Sigmoid colon (tissue), 7 donors: ENCODE measurements around the gene CPEB1. TPM values are rescaled to one million over a fixed set of nuclear protein-coding genes. Genes with fewer than 3 reads are reported as not detected.

Experiments used
- DNase-seq: peaks from one replicate; pipeline ENCODE4 v3.0.0-alpha.2; 2019
- H3K27ac ChIP-seq, 4 donors: fragments of 200-600 bp; sonication (generic); one replicate each; pipeline ENCODE4 v1.5.1; 2016 to 2019; ENCODE audit warnings: mild to moderate bottlenecking in 1 of 4
- H3K27me3 ChIP-seq, 3 donors: fragments of 200-600 bp; sonication (generic); one replicate each; pipeline ENCODE4 v1.5.1; 2019; ENCODE audit warnings: mild to moderate bottlenecking in 1 of 3
- H3K36me3 ChIP-seq, 4 donors: fragments of 200-600 bp; sonication (generic); one replicate each; pipeline ENCODE4 v1.5.1; 2016 to 2019
- H3K4me1 ChIP-seq, 4 donors: fragments of 200-600 bp; sonication (generic); one replicate each; pipeline ENCODE4 v1.5.1; 2017 to 2019
- H3K4me3 ChIP-seq, 4 donors: fragments of 200-600 bp; sonication (generic); one replicate each; pipeline ENCODE4 v1.5.1; 2017 to 2019; ENCODE audit warnings: mild to moderate bottlenecking in 2 of 4, moderate library complexity in 1 of 4
- H3K9me3 ChIP-seq, 4 donors: fragments of 200-600 bp in 3 of 4; sonication (generic) in 3 of 4; one replicate each; pipeline versions ENCODE4 v1.5.1 to v1.6.1; 2013 to 2019
- EP300 ChIP-seq, 4 donors: sonication (generic); formaldehyde crosslinking; IDR thresholded peaks; one replicate each; pipeline ENCODE4 v1.6.1; 2017; ENCODE audit warnings: antibody characterized with exemption in 4 of 4
- POLR2A ChIP-seq, 2 donors: fragments of 450-650 bp; IDR thresholded peaks; one replicate each; pipeline ENCODE4 v1.6.1; 2016; ENCODE audit warnings: antibody characterized with exemption in 2 of 2, mild to moderate bottlenecking in 2 of 2, moderate library complexity in 2 of 2
- POLR2AphosphoS5 ChIP-seq, 4 donors: sonication (generic); formaldehyde crosslinking; IDR thresholded peaks; one replicate each; pipeline ENCODE4 v1.6.1; 2017; ENCODE audit warnings: antibody characterized with exemption in 4 of 4
- WGBS, 2 donors: extraction: QIAGEN DNeasy Blood & Tissue Kit; methylation state at CpG; one replicate each; pipeline ENCODE4 v1.1.7; 2013; 5-methylcytosine and 5-hydroxymethylcytosine counted together
- intact Hi-C: fragments of 100-400 bp; cut with DNase I; formaldehyde crosslinking; loops from one replicate; pipeline ENCODE4 v1.15.1; 2023
- polyA plus RNA-seq, 3 donors: library from polyadenylated mRNA; stranded (reverse); fragments of 200-250 nt; gene quantifications; one replicate each; pipeline ENCODE4 v1.2.3, GENCODE V29; 2013
- total RNA-seq, 4 donors: library from RNA; depleted of rRNA; stranded (reverse); fragments of >200 nt; gene quantifications; one replicate each; pipeline ENCODE4 v1.1.0, GENCODE V29; 2016
- TF ChIP-seq, protein P1 (sequence below), 4 experiments: fragments of 450-650 bp in 3 of 4; fragments of 200-600 bp in 1 of 4; IDR thresholded peaks; one replicate each; pipeline ENCODE4 v1.5.1; 2016 to 2019; ENCODE audit warnings: antibody characterized with exemption in 4 of 4, mild to moderate bottlenecking in 3 of 4, moderate library complexity in 2 of 4
- donor health status: healthy with polysubstance abuse.
- donor health status: Bipolar disorder and iron deficiency.
- donor health status: healthy.

Gene CPEB1
- total and polyA plus RNA-seq, 7 donors, result 1.2 to 13.2 (median 9.7) TPM; not detected in 1

DNA sequence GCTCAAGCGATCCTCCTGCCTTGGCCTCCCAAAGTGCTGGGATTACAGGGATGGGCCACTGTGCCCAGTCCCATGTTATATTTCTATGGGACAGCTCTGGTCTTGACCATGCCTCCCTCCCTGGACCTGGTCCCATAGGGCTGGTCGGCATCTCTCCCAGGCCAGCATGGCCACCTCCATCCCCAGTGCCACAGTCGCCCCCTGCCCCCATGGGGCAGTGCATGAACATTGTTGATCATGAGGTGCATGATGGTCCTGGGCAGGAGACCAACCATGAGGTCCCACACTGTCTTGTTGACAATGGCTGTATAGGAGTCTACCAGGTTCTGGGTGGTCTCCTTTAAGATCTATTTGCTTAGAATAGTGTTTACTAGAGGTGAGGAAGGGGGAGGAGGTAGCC, 113.4 kb downstream of the CPEB1 start:
- H3K36me3 ChIP-seq, result peaks cover 13 to 62% (median 33%) of the 10 kb centered on the region in 4 donors
- intact Hi-C loops, result no loop called here
- H3K4me3 ChIP-seq, result no peak overlapping the region
- no peak for DNase-seq
- H3K27ac ChIP-seq, result no peak overlapping the region
- WGBS, 2 donors, result 96 to 97% methylated on average over 3 of the region's 3 CpGs
- TF ChIP-seq POLR2A (IDR thresholded peaks at IDR 0.05), result no peak
- TF ChIP-seq EP300 (IDR thresholded peaks at IDR 0.05), result no peak
- TF ChIP-seq, protein P1, sequence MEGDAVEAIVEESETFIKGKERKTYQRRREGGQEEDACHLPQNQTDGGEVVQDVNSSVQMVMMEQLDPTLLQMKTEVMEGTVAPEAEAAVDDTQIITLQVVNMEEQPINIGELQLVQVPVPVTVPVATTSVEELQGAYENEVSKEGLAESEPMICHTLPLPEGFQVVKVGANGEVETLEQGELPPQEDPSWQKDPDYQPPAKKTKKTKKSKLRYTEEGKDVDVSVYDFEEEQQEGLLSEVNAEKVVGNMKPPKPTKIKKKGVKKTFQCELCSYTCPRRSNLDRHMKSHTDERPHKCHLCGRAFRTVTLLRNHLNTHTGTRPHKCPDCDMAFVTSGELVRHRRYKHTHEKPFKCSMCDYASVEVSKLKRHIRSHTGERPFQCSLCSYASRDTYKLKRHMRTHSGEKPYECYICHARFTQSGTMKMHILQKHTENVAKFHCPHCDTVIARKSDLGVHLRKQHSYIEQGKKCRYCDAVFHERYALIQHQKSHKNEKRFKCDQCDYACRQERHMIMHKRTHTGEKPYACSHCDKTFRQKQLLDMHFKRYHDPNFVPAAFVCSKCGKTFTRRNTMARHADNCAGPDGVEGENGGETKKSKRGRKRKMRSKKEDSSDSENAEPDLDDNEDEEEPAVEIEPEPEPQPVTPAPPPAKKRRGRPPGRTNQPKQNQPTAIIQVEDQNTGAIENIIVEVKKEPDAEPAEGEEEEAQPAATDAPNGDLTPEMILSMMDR (IDR thresholded peaks at IDR 0.05), result no peak
- TF ChIP-seq POLR2AphosphoS5 (IDR thresholded peaks at IDR 0.05), result no peak
- no peaks in the 10 kb centered on the region for H3K27me3 ChIP-seq
- H3K4me1 ChIP-seq, result peaks cover 0 to 27% (median 11%) of the 10 kb centered on the region in 4 donors
- no peaks in the 10 kb centered on the region for H3K9me3 ChIP-seq

DNA sequence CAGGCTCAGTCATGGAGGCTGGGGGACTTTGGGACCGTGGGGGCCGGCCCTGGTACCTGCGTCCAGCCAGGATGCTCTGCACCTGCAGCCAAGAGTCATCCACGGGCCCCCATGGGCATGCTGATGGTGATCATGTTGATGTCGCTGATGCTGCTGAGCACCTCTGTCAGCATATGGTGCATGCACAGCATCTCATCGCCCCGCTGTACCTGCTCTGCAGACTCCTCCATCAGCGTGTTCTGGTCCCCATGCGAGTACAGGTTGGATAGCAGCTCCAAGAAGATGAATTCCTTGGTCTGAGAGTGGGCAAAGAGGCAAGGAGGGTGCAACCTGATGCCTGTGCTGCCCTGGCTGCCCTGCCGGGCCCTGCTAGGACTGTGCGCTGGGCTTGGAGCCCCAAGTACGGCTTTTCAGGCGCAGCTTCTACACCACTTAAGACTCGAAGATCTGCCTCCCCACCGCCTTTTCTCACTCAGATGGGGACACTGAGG, 114.1 kb downstream of the CPEB1 start:
- H3K4me3 ChIP-seq, result no peak overlapping the region
- H3K9me3 ChIP-seq, result no peaks in the 10 kb centered on the region
- no peak overlapping the region for H3K27ac ChIP-seq
- intact Hi-C loops, result no loop called here
- peaks cover 0 to 20% (median 6%) of the 10 kb centered on the region in 4 donors for H3K4me1 ChIP-seq
- H3K27me3 ChIP-seq, result no peaks in the 10 kb centered on the region
- TF ChIP-seq EP300 (IDR thresholded peaks at IDR 0.05), result no peak
- TF ChIP-seq, protein P1 (IDR thresholded peaks at IDR 0.05), result no peak
- no peak for TF ChIP-seq POLR2AphosphoS5 (IDR thresholded peaks at IDR 0.05)
- TF ChIP-seq POLR2A (IDR thresholded peaks at IDR 0.05), result no peak
- WGBS, 2 donors, result 94% methylated on average over 15 of the region's 15 CpGs
- H3K36me3 ChIP-seq, result peaks cover 6 to 54% (median 26%) of the 10 kb centered on the region in 4 donors
- no peak for DNase-seq

DNA sequence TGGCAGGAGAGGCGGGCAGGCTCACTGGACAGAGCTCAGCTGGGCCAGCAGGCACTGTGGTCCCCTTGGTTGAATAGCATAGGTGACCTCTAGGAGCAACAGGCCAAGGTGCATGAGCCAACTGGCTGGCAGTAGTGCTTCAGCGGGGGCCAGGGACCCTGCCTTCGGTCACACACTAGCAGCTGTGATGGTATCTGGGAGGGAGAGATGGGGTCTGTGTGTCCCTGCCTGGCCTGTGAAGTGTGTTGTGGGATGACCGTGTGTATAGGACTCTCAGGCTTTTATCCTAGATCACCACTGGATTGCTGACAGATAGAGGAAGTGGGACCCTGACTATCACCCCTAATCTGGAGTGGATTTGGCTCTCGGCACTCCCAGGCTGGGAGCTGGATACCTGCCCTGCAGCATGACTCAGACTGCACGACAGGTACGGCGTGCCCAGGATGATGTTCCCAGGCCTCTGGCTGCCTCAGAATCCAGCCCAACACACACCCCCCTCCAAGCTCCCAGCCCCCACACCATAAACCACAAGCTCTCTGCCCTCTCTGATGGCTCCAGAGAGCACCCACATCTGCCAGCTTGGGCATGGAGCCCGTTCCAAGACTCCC, 114.7 kb downstream of the CPEB1 start:
- 83 to 87% methylated on average over 9 of the region's 9 CpGs for WGBS, 2 donors
- no peak overlapping the region for H3K27ac ChIP-seq
- DNase-seq, result no peak
- H3K9me3 ChIP-seq, result no peaks in the 10 kb centered on the region
- TF ChIP-seq POLR2AphosphoS5 (IDR thresholded peaks at IDR 0.05) (no peak), POLR2A (IDR thresholded peaks at IDR 0.05) (no peak), EP300 (IDR thresholded peaks at IDR 0.05) (no peak)
- TF ChIP-seq, protein P1 (IDR thresholded peaks at IDR 0.05), result no peak
- H3K27me3 ChIP-seq, result no peaks in the 10 kb centered on the region
- H3K36me3 ChIP-seq, result peaks cover under 1 to 49% (median 20%) of the 10 kb centered on the region in 4 donors
- intact Hi-C loops, result no loop called here
- peaks cover 0 to 14% (median 6%) of the 10 kb centered on the region in 4 donors for H3K4me1 ChIP-seq
- H3K4me3 ChIP-seq, result no peak overlapping the region

DNA sequence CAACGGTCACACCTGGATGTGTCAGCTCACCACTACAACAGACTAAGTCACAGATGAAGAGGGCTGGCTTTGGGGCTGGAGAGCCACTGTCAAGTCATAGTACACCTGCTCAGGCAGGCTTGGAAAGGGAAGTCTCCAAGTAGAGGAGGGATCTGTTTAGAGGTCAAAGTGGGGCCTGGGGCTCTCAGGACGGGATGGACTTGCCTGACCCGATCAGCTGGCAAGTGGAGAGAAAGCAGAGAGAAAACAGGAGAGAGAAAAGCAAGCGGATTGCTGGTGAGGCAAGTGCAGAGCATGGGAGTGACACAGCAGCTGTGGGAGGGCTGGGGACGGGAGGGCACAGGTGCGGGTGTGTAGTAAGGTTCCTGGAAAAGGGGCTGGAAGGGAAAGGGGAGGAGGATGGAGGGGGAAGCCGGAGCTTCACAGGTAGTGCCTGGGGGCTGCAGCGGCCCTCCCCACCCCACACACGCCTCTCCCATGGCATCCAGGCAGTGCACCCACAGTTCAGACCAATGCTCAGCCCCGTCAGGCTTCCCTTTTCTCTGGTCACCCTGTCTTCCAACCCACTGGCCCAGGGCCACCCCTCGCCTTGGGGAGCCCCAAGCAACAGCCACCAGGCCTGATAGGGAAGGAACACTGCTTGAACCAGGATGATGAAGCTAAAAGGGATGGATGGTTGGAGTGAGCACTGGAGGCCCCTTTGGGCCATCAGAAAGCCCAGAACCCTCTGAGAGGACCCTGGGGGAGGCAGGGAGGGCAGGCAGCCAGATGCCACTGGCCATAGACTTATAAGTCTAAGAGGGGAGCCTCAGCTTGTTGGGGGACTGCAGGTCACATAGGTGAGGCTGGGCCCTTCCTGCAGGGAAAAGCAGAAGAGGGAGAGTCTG, 115.4 kb downstream of the CPEB1 start:
- intact Hi-C loops, result no loop called here
- Histone ChIP-seq H3K27ac (no peak overlapping the region), H3K4me1 (peaks cover 0 to 11% (median 6%) of the 10 kb centered on the region in 4 donors), H3K27me3 (no peaks in the 10 kb centered on the region), H3K4me3 (no peak overlapping the region), H3K9me3 (no peaks in the 10 kb centered on the region), H3K36me3 (peaks cover 0 to 41% (median 13%) of the 10 kb centered on the region in 4 donors)
- no peak for DNase-seq
- TF ChIP-seq, protein P1 (IDR thresholded peaks at IDR 0.05), result no peak
- TF ChIP-seq POLR2A (IDR thresholded peaks at IDR 0.05), result no peak
- TF ChIP-seq EP300 (IDR thresholded peaks at IDR 0.05), result no peak
- 85 to 86% methylated on average over 11 of the region's 11 CpGs for WGBS, 2 donors
